NCI-H1417 (cell line): ENCODE measurements around the gene KIAA0825.

Experiments
- DNase-seq, 3 experiments: peaks; one replicate each; lab custom pipeline; 2025; lab: John Stamatoyannopoulos, UW

KIAA0825 gene

DNA sequence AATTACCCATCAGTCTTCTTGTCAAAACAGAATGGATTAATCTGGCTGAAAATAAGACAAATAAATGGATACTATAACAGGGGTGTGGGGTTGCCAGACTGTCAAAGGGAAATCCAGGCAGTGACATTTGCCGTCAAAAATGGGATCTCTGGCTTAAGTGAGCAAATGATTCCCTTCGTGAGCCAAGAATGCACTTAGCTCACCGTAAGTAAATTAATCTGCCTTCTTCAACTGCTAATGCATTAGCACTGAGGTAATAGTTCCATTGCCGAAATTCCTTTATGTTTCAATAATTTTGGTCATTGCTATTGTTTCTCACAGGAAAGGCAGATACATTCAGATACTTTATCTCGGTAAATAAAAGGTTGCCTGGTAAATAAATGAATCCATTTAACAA lies 377.8 kb downstream of the KIAA0825 start:
- DNase-seq, result no peak

GRCh38 chr5:94240134-94240533 lies 378.3 kb downstream of the KIAA0825 start:
- peak in 1 of 3 experiments; percentile 16 for DNase-seq

DNA sequence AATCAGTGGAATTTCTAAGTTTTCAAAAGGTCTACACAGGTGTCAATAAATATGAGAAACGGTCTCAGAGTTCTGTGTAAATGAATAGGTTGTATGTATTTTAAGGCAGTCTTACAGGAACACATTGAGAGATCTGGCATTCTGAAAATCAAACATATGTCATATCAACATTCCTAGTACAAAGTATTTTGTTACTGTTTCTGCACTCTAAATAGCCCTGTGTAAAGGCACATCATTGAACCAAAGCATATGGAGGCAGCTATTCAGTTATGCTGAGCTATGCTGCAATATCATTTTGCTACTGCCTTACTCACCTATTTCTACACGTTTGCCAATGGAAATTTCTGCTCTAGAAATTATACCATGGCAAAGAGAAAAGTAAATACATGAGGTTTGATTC lies 379.1 kb downstream of the KIAA0825 start:
- DNase-seq, result no peak

- no peak for DNase-seq
These were observed 383.4 kb downstream of the KIAA0825 start for GRCh38 chr5:94234987-94235386.

DNA sequence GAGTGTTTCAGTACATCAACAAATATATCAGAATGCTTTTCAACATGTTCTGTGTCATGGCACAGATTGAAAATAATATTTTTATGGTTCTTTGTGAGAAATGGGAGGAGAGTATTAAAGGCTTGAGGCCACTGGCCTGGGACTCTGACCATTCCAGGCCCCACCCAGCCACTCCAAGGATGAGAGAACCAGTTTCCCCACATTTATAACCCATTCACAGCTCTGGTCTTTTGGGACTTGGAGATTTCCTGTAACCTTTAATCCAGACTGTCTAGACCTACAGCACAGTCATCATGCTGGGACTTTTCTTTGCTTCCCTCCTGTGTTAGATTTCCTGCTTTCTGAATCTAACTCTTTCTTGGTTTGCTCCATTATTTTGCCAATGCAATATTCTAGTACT lies 389.6 kb downstream of the KIAA0825 start:
- DNase-seq, result no peak

- no peak for DNase-seq
These were observed 395.2 kb downstream of the KIAA0825 start for GRCh38 chr5:94223235-94223634.

DNA sequence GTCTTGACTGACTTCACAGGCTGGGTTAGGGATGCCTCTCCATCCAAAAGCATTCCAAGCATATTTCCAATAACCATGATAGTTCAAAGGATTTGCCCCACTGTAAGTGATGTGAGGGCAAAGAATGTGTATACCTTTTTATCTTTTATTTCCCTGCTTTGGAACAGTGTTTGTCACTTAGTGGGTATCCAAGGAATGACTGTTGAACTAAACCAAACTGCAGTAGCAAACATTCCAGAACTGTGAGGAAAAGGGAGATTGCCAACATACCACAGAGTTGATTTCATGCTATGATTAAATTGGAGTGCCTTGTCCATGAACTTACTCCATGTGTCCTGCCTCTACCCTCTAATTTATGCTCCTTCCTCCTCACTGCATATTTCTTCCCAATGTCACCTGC lies 400.0 kb downstream of the KIAA0825 start:
- DNase-seq, result no peak

DNA sequence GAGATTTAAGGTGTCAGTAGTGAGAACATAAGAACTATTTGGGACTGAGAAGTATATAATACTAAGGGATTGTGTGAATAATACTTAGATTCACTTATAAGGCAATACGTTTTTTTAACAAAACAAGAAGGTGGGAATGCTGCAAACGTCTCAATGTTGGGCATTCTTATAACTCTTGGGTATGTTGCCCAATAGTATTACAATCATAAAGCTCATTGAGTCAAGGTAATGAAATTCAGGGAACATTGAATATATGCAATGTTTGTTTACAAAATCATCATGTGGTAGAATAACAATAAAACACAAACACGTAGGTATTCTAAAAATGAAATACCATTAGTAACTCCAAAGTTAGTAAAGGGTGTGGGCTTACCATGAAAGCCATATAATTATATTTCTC lies 400.7 kb downstream of the KIAA0825 start:
- no peak for DNase-seq

GRCh38 chr5:94217216-94217615 lies 401.2 kb downstream of the KIAA0825 start:
- no peak for DNase-seq

DNA sequence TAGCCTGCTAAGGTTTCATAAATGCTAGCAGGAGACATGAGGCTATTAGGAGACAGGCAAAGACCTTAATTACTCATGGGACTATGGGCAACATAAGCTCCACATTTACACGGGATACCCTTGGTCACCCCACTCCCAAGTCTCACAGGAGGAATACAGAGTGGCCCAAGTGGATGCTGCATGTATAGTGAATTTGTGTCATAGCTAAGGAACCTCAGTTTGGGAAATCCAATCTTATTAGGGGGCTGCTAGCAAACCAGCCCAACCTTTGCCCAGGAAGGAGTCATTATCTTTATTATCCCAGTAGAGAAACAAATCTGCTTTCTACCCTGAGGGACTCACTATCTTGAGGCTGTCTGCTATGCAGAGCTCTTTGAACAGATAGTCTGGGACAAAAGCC lies 405.9 kb downstream of the KIAA0825 start:
- DNase-seq, result no peak

- no peak for DNase-seq
These were observed 408.5 kb downstream of the KIAA0825 start for GRCh38 chr5:94209774-94210355.

- no peak for DNase-seq
These were observed 409.1 kb downstream of the KIAA0825 start for GRCh38 chr5:94209272-94209671.

GRCh38 chr5:94199566-94199965 lies 418.8 kb downstream of the KIAA0825 start:
- no peak for DNase-seq

- DNase-seq, result no peak
These were observed 420.4 kb downstream of the KIAA0825 start for GRCh38 chr5:94197970-94198369.

DNA sequence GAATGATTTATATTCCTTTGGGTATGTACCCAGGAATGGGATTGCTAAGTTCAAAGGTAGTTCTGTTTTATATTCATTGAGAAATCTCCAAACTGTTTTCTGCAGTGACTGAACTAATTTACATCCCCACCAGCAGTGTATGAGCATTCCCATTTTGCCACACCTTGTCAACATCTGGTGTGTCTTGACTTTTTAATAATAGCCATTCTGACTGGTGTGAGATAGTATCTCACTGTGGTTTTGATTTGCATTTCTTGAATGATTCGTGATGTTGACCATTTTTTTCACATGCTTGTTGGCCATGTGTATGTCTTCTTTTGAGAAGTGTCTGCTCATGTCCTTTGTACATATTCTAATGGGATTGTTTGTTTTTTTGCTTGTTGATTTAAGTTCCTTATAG lies 421.5 kb downstream of the KIAA0825 start:
- DNase-seq, result no peak

GRCh38 chr5:94192658-94193391 lies 425.6 kb downstream of the KIAA0825 start:
- no peak for DNase-seq

GRCh38 chr5:94191604-94192003 lies 426.8 kb downstream of the KIAA0825 start:
- DNase-seq, result no peak

- DNase-seq, result no peak
These were observed 429.7 kb downstream of the KIAA0825 start for GRCh38 chr5:94188725-94189124.

- no peak for DNase-seq
These were observed 433.5 kb downstream of the KIAA0825 start for GRCh38 chr5:94184870-94185269.

DNA sequence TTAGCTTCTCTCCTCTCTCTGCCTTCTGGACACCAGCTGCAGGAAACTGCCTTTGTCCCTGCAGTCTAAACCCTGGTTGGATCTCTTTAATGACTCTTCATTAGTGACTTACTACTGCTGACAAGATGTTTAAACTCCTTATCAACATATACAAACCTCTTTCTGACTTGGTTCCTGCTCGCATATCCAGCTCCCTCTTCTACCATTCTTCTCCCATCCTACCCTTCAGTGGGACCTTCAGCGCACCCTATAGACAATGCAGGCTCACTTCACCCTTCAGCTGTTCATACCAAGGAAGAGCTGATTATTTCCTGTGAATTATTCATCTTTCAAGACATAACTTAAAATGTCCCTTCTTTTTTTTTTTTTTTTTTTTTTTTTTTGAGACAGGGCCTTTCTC lies 436.5 kb downstream of the KIAA0825 start:
- peak in 1 of 3 experiments; percentile 25 for DNase-seq

DNA sequence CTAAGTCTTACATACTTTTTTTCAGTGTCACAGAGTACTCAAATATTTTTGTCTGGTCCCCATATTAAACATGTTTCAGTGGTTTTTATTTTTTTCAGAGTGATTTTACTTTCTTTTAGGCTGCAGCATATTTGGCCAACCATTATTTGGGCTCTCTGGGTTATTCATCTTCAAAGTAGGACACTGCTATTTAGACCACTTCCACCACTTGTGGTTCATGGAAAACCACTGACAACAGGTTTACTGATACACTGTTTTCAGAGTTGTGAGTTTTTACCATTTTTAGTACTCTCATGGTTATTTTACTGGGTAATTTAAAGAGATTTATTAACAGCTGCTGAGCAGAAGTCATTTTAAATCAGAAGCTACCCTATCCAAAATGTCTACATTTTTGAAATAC lies 437.6 kb downstream of the KIAA0825 start:
- no peak for DNase-seq

DNA sequence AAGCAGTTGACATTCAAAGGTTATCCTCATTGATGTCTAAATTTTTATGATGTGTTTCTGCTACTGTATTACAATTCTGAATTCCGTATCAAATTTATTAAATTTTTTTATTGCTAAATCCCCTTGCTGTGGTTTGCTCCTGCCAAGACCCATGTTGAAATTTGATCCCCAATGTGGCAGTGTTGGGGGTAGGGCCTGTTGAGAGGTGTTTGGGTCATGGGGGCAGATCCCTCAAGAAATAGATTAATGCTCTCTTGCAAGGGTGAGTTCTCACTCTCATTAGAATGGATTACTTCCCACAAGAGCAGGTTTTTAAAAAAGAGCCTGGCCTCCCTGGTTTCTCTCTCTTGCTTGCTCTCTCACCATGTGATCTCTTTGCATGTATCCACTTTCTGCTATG lies 442.5 kb downstream of the KIAA0825 start:
- DNase-seq, result no peak

- DNase-seq, result no peak
These were observed 443.5 kb downstream of the KIAA0825 start for GRCh38 chr5:94174748-94175411.
